ENCODE data around the gene MCF2L2.

DNA sequence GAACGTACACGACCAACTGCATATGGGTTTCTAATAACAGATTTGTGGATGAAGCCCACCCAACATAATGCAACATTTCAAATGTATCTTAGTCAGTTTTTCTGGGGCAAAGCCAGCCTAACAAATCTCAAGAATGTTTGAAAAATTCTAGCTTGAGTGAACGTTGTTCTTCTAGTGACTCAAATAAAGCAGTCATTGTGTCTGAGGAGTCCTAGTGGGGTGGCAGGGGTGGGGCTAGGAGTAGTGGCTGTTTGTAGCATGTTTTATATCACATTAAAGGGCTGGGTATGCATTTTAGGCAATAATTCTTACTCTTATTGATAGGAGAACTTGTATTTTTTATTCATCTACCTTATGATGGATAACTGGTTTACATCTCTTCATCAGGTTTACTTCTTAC lies 169.3 kb downstream of the MCF2L2 start:
- no peak for TF ChIP-seq ZNF318 (CRISPR knock-in tag; IDR thresholded peaks at IDR 0.05)
- TF ChIP-seq RXRA (CRISPR knock-in tag; IDR thresholded peaks at IDR 0.05) = no peak
- TF ChIP-seq, protein P1, sequence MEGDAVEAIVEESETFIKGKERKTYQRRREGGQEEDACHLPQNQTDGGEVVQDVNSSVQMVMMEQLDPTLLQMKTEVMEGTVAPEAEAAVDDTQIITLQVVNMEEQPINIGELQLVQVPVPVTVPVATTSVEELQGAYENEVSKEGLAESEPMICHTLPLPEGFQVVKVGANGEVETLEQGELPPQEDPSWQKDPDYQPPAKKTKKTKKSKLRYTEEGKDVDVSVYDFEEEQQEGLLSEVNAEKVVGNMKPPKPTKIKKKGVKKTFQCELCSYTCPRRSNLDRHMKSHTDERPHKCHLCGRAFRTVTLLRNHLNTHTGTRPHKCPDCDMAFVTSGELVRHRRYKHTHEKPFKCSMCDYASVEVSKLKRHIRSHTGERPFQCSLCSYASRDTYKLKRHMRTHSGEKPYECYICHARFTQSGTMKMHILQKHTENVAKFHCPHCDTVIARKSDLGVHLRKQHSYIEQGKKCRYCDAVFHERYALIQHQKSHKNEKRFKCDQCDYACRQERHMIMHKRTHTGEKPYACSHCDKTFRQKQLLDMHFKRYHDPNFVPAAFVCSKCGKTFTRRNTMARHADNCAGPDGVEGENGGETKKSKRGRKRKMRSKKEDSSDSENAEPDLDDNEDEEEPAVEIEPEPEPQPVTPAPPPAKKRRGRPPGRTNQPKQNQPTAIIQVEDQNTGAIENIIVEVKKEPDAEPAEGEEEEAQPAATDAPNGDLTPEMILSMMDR (CRISPR knock-in tag; IDR thresholded peaks at IDR 0.05) = no peak
- TF ChIP-seq JUNB (CRISPR knock-in tag; IDR thresholded peaks at IDR 0.05; ENCODE audit: borderline replicate concordance) = no peak
- no peak for TF ChIP-seq ESRRA (CRISPR knock-in tag; IDR thresholded peaks at IDR 0.05; ENCODE audit: low read depth)
- no peak for TF ChIP-seq TBL1XR1 (IDR thresholded peaks at IDR 0.05; ENCODE audit: borderline replicate concordance, low read length, partially characterized antibody)
- TF ChIP-seq TAF1 (CRISPR knock-in tag; IDR thresholded peaks at IDR 0.05) = no peak
- TF ChIP-seq ZNF205 (CRISPR knock-in tag; IDR thresholded peaks at IDR 0.05) = no peak
- no peak for TF ChIP-seq SRSF1 (optimal IDR thresholded peaks at IDR 0.05; ENCODE audit: low read depth, low read length)
- TF ChIP-seq ZBTB1 (CRISPR knock-in tag; IDR thresholded peaks at IDR 0.05; ENCODE audit: borderline replicate concordance) = no peak
- no peak for TF ChIP-seq PRPF4 (IDR thresholded peaks at IDR 0.05; ENCODE audit: low read depth, low read length, poor library complexity, severe bottlenecking)
- TF ChIP-seq, protein P2, sequence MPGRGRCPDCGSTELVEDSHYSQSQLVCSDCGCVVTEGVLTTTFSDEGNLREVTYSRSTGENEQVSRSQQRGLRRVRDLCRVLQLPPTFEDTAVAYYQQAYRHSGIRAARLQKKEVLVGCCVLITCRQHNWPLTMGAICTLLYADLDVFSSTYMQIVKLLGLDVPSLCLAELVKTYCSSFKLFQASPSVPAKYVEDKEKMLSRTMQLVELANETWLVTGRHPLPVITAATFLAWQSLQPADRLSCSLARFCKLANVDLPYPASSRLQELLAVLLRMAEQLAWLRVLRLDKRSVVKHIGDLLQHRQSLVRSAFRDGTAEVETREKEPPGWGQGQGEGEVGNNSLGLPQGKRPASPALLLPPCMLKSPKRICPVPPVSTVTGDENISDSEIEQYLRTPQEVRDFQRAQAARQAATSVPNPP (CRISPR knock-in tag; IDR thresholded peaks at IDR 0.05) = no peak

All from HepG2 (cell line).